GM10266 (cell line): ENCODE results near the gene IQCN.

Experiments used
- DNase-seq: peaks from one replicate; pipeline ENCODE4 v3.0.0; 2012; ENCODE audit errors: extremely low spot score
- TF ChIP-seq, protein P1 (sequence below): IDR thresholded peaks from 2 replicates; pipeline ENCODE4 v1.5.1; 2012; ENCODE audit warnings: mild to moderate bottlenecking, low read depth; ENCODE audit not compliant: control insufficient read depth, insufficient read depth; ENCODE audit errors: missing control alignments

Gene IQCN

DNA sequence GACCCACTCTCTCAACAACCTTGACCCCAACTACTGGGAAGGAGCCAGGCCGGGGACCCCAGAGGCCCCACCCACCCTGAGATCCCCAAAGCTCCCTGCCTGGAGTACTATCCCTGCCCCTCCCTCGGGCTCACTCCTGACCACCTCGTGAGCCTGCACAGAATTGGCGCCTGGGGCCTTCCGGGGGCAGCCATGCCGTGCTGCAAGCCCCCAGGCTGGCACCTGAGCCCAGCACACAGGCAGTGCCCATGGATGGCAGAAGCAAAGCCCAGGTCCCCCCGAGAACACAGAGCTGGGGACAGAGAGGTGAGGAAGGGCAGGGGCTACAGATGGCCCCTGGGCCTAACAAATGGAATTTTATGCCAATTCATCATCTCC, 34.7 kb upstream of the IQCN start:
- DNase-seq, result no peak
- TF ChIP-seq, protein P1, sequence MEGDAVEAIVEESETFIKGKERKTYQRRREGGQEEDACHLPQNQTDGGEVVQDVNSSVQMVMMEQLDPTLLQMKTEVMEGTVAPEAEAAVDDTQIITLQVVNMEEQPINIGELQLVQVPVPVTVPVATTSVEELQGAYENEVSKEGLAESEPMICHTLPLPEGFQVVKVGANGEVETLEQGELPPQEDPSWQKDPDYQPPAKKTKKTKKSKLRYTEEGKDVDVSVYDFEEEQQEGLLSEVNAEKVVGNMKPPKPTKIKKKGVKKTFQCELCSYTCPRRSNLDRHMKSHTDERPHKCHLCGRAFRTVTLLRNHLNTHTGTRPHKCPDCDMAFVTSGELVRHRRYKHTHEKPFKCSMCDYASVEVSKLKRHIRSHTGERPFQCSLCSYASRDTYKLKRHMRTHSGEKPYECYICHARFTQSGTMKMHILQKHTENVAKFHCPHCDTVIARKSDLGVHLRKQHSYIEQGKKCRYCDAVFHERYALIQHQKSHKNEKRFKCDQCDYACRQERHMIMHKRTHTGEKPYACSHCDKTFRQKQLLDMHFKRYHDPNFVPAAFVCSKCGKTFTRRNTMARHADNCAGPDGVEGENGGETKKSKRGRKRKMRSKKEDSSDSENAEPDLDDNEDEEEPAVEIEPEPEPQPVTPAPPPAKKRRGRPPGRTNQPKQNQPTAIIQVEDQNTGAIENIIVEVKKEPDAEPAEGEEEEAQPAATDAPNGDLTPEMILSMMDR, result no peak

DNA sequence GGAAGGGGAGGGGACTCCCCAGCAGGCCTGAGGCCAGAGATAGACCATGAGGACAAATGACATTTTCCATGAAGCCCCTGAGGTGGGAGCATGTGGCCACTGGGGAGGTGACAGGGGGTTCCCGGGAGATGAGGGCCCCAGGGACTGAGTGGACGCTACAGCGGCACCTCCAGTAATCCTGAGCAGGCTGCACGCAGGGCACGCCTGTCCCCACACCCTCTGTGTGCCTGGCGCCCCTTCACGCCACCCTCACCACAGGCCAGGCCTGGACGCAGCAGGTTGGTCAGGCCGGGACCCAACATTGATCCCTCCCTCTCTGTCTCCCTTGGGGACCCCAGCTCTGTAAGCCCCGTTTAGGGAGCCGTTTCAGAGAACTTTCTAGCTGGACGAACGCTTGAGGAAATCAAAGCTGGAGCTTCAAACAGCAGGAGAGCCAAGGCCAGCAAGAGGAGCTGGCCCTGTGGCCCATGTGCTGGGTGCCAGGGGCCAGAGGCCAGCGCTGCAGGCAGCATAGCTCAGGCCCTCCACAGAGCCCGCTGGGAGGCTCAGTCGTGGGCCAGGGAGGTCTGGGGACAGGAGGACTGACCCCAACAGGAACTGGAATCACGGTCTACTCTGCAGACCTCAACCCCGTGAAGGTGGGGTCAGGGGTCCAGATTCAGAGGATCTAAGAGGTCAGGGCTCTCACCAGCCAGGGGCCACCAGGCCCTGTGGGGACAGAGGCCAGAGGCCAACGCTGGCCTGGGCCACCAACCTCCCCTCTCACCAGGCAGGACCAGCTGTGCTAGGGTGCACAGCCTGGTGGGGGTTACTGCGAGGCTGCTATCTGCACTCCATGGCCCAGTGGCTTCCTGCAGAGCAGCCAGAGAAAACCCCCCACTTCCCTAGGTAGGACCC, 34.0 kb upstream of the IQCN start:
- TF ChIP-seq, protein P1, result no peak
- DNase-seq, result peak; percentile 13

DNA sequence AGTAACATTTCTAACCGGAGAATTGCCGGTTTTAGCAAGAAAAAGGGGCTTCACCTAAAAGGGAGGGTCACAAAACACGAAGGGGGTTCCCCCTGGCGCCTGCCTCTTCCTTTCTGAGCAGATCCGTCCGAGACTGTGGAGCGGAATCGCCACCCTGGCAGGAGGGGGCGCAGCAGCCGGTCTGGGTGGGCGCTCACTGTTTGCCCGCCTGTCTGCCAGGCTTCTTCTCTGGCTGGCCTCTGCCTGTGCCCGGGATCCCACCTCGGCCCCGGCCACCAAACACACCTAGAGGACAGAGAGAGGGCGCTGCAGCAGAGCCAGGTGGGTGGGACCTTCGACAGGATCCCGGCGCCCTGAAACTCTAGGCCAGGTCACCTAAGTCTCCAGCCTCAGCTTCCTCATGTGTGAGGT, 33.0 kb upstream of the IQCN start:
- TF ChIP-seq, protein P1, result no peak
- DNase-seq, result peak; percentile 31

DNA sequence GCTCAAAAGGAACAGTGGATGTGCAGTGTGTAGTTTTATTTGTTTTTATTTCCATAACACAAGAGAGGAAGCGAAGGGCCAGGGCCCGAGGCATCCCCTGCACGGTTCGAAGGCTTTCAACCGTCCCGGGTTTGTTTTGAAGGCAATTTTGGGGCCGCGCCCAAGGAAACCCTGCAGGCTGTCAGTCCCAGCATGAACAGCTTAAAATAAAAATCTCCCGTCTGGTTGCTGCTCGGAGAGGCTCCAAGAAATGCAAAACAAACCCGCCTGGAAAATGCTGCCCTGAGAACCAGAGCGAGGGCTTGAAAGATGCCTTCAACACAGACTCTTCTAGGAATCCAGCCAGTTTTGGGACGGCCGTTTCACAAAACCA, 32.6 kb upstream of the IQCN start:
- TF ChIP-seq, protein P1, result no peak
- DNase-seq, result no peak

DNA sequence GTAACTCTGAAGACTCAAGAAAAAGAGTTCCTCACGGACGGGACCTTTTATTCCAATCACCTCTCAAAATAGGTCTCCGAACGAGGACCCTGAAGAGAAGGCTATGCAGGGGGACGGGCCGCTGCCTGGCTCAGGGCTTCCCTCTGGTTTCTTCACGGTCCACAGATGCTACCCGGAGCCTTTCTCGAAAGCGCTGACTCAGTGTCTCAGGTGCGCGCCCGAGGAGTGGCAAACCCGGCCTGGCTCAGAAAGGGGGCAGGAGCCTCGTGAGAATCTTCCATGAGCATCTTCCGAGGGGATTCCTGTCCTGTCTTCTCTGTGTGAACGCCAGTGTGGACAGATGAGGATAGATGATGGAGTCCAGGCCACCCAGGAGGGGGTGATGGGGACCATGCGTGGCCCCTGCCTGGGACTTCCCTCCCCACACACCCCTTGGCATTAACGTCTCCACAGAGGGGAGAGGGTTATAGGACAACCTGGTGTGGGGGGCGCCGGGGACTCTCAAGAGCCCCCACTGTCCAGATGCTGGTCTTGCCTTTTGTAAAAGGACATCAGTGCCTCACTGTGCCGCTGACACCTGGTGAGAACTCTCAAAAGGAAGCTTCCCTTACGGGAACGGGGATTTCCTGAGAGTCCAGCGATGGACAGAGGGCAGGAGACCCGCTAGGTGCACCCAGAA, 32.1 kb upstream of the IQCN start:
- no peak for DNase-seq
- TF ChIP-seq, protein P1, result no peak

DNA sequence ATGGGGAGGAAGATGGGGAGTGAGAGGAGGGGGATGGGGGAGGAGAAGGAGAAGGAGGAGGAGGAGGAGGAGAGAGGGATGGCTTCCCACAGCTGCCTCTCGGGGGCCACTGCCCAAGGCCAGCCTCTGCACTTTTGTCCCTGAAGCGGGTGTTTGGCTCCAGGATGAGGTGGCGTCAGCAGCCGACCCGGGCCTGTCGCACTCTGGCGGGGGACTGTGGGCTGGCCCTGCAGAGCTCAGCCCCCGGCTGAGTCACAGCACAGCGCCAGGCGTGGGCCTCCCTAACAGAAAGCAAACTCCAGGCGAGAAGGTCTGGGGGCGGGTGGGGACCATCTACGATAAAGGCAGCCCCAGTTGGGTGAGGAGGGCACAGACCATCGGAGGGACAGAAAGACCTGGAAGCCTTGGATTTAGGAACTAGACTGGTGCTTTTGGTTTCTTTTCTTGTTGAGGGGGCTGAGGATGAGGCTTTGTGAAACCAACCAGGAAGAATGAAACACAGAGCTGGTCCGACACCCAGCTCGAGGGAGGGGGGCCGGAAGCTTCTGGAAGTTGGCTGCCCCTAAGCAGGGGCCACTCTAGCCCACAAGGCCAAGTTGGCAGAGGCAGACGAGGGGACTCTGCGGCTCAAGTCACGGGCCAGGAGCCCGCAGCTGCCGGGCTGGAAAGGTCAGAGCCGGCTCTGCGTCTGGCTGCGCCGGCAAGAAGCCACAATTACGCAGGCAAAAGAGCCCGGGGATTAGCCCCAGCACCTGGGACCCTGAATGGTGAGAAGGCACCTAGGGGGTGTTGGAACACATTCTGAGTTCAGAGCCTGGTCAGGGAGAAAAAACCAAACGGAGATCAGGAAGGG, 30.4 kb upstream of the IQCN start:
- peak; percentile 88 for DNase-seq
- TF ChIP-seq, protein P1, result no peak
